GM12891 (cell line): ENCODE results near the gene ANKMY1.

ENCODE experiments used
- DNase-seq: peaks from one replicate; pipeline ENCODE4 v3.0.0; 2011; ENCODE audit warnings: low spot score; ENCODE audit not compliant: insufficient read length
- FAIRE-seq: peaks from 2 replicates; lab custom pipeline; 2011; peaks lifted over from hg19 to GRCh38; lab: Jason Lieb, UNC
- PAX5 ChIP-seq: IDR thresholded peaks from 2 replicates; pipeline ENCODE4 v1.6.1; 2011; ENCODE audit warnings: low read length, moderate library complexity, mild to moderate bottlenecking; ENCODE audit not compliant: insufficient read depth, severe bottlenecking
- POLR2A ChIP-seq: IDR thresholded peaks from 2 replicates; pipeline ENCODE4 v1.6.1; 2011; ENCODE audit warnings: low read depth, low read length, control low read depth
- POLR2AphosphoS5 ChIP-seq: IDR thresholded peaks from 2 replicates; pipeline ENCODE4 v1.6.1; 2011; ENCODE audit warnings: low read depth, low read length, control low read depth
- POU2F2 ChIP-seq: IDR thresholded peaks from 2 replicates; pipeline ENCODE4 v1.6.1; 2011; ENCODE audit warnings: low read depth, mild to moderate bottlenecking, control low read depth, low read length, moderate library complexity
- SPI1 ChIP-seq: IDR thresholded peaks from 2 replicates; pipeline ENCODE4 v1.6.1; 2011; ENCODE audit warnings: low read depth, low read length, control low read depth
- TAF1 ChIP-seq: IDR thresholded peaks from 2 replicates; pipeline ENCODE4 v1.6.1; 2011; ENCODE audit warnings: low read depth, low read length, control low read depth

The ANKMY1 gene

DNA sequence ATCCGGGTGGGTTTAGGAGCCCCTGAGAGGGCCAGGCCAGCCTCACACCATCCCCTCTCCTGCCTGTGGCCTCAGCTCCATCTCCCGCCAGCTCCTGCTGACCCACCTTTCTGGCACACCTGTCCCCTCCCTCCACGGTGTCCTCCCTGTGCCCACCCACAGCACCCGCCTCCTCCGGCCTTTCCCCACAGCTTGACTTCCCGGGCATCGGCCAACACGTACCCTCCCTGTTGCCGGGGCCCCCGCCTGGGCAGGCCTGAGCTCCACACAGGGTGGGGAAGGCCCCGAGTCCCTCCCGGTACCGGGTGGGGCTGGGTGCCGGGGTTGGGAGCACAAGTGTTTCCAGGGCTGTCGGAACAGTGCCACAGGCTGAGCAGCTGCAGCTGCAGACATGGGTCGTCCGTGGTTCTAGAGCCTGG lies 115.8 kb downstream of the ANKMY1 start:
- no peak for TF ChIP-seq POU2F2
- TF ChIP-seq POLR2A: no peak
- FAIRE-seq (no peak), DNase-seq (no peak)

DNA sequence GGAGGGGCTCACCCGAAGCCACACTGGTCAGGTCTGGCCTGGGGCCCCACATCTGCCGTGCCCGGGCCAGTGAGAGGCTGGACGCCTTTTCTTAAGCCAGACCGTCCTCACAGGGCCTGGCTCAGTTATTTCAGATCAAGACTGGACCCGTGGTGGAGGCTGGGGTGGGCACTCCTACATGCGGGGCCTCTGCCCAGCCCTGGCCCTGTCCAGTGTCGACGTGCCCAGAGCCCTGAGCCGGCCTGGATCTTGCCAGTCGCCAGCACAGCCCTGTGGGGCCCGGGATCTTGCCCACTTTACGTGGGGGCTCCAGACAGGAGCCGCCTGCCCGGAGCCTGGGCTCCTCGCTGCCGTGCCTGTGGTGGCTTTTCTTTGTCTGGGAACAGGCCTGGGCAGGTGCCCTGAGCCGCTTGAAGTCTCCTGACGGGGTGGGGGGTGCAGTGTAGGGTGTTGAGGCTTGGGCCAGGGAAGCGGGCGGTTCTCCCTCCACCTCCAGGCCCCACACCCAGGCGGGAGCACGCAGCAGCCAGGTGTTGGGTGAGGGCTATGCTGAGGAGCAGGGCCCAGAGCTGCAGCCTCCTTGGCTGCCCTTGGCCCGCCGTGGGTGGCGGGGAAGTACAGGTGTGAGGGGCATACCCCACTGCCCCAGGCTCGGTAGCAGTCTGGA lies 116.3 kb downstream of the ANKMY1 start:
- TF ChIP-seq POLR2AphosphoS5 (no peak), POU2F2 (no peak), POLR2A (no peak), SPI1 (no peak), TAF1 (no peak), PAX5 (no peak)
- FAIRE-seq: no peak

DNA sequence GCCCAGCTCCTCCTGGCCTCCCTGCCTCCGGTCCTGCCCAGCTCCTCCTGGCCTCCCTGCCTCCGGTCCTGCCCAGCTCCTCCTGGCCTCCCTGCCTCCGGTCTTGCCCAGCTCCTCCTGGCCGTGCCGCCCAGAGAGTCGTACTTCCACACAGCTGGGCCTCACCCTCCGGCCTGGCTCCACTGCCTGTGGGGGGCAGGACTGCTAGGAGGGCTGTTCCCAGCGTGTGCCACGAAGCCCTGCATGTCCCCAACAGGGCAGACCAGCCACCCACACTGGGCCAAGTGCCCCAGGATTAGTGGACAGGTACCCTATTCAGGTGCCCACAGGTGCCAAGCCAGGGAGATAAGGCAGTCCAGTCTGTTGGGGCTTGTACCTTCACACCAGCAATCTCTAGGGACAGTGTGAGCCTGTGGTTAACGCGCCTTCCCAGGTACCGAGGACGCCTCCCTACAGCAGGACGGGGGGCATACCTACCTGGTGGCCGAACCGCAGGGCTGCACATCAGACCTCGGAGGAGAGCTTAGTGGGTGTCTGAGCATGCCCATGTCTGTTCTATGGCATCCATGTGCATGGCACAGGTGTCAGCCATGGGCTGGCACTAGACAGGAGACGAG lies 117.0 kb downstream of the ANKMY1 start:
- FAIRE-seq: no peak
- TF ChIP-seq TAF1 (no peak), PAX5 (no peak), POLR2AphosphoS5 (no peak), SPI1 (no peak), POU2F2 (no peak), POLR2A (no peak)

More for the DNA sequence above, 116.3 kb downstream of the ANKMY1 start:
- DNase-seq: no peak

DNA sequence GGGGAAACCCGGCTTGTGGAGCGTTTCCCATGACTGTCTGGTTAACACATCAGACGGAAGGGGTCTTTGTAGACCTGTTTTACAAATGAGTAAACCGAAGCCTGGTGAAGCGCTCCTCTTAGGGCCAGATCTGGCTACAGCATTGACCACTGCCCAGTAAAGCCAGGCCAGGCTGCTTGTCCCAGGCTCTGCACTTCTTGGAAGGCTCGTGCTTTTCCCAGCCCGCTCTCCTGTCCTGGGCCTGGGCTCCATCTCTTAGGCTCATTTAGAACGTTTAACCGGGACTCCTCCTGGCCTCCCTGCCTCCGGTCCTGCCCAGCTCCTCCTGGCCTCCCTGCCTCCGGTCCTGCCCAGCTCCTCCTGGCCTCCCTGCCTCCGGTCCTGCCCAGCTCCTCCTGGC lies 117.5 kb downstream of the ANKMY1 start:
- FAIRE-seq (no peak), DNase-seq (no peak)
- TF ChIP-seq PAX5 (no peak), POU2F2 (no peak), POLR2AphosphoS5 (no peak), TAF1 (no peak), POLR2A (no peak), SPI1 (no peak)

More for the DNA sequence above, 117.0 kb downstream of the ANKMY1 start:
- no peak for DNase-seq

DNA sequence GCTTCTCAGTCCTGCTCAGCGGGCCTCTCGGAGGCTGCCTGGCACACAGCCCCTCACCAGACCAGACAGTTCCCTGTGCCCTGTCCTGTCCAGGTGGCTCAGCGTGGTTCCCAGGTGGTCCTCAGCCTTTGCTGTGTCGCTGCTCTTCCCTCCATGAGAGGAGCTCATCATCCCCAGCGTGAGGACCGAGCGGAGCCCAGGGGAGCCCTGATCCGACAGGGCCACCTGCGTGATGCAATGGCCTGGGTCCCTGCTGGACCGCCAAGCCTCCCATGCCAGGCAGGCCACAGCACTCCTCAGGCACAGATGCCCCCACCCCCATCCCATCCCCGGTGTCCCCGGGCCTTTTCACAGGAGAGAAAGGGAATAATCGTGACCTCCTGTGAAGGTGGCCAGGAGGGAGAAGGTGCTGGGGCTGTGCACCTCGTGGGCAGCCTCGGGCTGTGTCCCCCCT lies 118.1 kb downstream of the ANKMY1 start:
- no peak for FAIRE-seq
- no peak for DNase-seq
- TF ChIP-seq POU2F2 (no peak), POLR2A (no peak), TAF1 (no peak), SPI1 (no peak), POLR2AphosphoS5 (no peak), PAX5 (no peak)

DNA sequence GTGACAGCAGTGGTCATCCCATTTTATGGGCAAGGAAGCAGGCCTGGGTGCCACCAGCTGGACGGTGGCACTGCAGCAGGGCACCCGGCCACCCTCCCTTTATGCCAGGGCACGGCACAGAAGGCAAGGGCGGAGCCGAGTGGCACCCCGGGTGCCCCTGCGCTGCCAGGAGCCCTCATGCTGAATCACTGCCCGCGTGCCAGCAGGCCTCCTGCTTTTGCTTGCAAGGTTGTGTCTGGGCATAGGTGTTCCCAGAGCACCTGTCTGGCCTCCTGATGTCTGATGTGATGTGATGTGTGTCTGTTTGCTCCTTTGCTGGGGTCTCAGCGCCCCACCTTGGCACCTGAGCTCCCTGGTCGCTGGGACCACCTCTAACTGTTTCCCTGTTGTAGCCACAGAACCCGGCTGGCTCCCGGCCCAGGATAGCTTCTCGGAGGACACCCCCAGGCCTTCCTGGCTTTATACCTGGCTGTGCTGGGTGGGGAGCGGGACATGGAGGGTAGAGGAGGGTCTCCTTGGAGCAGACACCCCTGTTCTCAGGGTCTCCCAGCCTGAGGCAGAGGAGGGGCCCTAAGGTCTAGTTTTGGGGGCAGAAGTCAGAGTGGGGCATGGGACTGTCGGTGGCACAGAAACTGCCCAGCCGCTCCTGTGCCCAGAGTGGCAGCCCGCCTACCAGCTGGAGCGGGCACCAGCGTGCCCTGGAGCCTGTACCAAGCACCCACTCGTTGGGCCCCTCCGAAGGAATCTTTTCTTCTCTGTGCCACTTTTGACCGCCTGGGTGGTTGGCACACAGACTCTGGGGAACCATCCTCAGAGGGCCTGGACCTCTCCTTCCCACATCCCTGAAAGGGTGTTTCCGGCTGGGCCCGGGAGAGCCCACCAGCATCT lies 118.7 kb downstream of the ANKMY1 start:
- TF ChIP-seq SPI1 (no peak), POLR2A (no peak), POU2F2 (no peak), POLR2AphosphoS5 (no peak), TAF1 (no peak), PAX5 (no peak)
- FAIRE-seq (no peak), DNase-seq (no peak)

DNA sequence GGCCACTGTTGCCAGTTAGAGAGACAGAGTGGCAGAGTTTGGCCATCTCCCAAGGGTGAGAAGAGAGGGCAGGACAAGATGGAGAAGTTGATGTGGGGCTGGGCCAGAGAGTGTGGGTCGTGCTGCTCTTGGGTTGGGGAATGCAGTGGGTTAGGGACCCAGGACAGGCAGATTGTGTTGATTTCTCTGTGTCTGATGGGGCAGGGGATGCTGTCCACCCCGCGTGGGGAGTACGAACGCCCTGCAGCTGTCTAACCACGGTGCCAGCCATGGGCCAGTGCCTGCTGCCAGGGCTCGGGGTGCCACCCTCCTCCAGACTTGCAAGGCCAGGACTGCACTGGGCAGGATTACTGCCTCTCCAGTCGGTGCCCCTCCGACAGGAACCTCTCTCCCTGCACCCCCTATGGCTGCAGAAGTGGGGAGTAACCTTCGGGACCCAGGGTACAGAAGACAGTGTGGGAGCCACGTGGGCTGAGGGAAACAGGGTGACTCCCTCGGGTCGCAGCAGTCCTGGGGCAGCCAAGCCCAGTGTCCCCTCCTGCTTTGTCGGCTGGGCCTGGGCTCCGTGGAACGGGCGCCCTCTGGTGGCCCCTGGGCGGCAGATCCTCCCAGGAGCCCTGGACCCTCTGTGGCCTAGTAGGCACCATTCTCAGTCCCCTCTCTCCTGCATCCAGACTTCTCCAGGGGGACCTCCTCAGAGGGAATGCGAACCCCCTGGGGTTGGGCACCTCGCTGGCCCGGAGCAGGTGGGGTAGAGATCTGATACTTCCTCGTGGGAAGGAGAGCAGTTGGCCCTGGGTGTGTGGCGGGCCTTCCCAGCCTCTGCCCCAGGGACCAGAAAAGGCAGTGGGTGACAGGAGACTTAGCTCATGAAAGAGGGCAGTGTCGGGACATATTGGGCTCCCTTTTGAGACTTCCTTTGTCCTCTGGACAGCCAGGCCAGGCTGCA lies 119.7 kb downstream of the ANKMY1 start:
- DNase-seq: peak; percentile 93
- FAIRE-seq: peak; percentile 64
- TF ChIP-seq POU2F2: no peak
- TF ChIP-seq POLR2A: no peak

DNA sequence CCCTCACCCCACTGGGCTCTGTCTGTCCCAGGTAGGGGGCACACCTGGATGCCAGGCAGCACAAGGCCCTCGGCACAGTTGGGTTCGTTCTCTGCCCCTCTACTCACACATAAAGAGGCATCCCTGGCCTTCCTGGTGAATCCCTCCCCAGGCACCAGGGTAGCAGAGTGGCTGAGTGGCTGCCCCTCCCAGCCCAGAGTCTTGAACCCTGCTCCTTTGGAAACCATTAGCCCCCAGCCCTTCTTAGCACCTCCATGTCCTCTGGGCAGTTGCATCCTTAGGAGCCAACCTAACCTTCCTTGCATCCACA lies 120.3 kb downstream of the ANKMY1 start:
- FAIRE-seq: no peak
- no peak for TF ChIP-seq POLR2AphosphoS5
- no peak for TF ChIP-seq POLR2A
- TF ChIP-seq SPI1: no peak
- no peak for TF ChIP-seq POU2F2
- TF ChIP-seq PAX5: no peak
- no peak for TF ChIP-seq TAF1
- no peak for DNase-seq

DNA sequence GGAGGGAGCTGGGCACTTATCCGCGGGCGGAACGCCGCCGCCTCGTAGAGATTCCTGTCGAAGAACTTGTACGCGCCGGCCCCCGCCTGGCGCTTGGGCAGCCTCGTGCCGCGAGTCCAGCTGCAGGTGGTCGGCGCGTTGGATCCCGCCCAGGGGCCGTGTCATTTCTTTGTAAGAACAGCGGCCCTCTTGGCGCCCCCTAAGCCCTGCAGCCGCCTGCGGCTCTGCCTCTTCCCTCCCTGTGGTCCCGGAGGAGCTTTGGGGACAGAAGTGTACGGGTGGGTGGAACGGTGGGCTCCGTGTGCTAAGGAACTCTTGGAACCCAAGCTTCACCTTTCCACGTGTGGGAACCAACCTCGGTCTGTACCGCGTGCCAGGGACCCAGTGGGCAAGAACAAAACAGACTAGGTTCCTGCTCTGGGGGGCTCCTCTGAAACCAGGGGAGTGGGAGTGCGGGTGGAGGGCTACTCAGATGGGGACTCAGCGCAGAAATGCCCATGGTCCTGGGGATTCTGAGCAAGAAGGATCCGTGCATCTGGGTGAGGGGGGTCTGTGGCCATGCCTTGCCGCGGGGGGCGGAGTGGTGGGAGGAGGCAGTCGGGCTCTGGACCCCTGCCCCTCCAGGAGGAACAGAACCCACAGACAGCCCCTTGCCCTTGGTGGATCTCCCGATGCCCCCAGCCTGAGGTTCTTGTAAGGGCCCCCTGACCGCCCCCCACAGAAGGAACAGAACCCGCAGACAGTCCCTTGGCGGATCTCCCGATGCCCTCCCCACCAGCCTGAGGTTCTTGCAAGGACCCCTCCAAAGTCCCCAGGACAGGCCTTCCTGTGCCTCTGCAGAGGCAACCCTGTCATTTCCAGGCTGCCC lies 120.9 kb downstream of the ANKMY1 start:
- FAIRE-seq: no peak
- no peak for TF ChIP-seq POLR2AphosphoS5
- no peak for TF ChIP-seq PAX5
- TF ChIP-seq POLR2A: no peak
- TF ChIP-seq SPI1: no peak
- TF ChIP-seq POU2F2: no peak
- no peak for TF ChIP-seq TAF1
- DNase-seq: no peak
